ENCODE measurements around the gene TCF7L2. TPM values are rescaled to one million over a fixed set of nuclear protein-coding genes. Genes with fewer than 3 reads are reported as not detected.

TCF7L2 gene
- total and polyA plus RNA-seq, 9 of the 15 experiments (the other 6 are each of a cell fraction or from before 2014, with no cell fraction given), result 0.32 to 2.8 (median 0.92) TPM

GRCh38 chr10:113053881-113054280 lies 103.8 kb downstream of the TCF7L2 start:
- Histone ChIP-seq H4K20me1 (replicated peaks; ENCODE audit: control insufficient read depth, insufficient read depth, low read length) (no peaks in the 10 kb centered on the region), H3K27me3 (ENCODE audit: control insufficient read depth in 2 of 2, insufficient read depth in 2 of 2, low read length in 2 of 2) (peaks cover 0 to 16% of the 10 kb centered on the region in 2 experiments; a peak in 3 of 5 replicates), H3K4me2 (ENCODE audit: insufficient read depth, low read length) (no peak overlapping the region), H2AFZ (ENCODE audit: low read depth, low read length) (no peak overlapping the region), H3K9me1 (ENCODE audit: control insufficient read depth, insufficient read depth, low read length) (no peaks in the 10 kb centered on the region), H3K9ac (ENCODE audit: insufficient read depth in 1 of 2, low read depth in 2 of 2, low read length in 2 of 2) (no peak overlapping the region), H3K4me1 (replicated peaks in 1 of 2; ENCODE audit: control insufficient read depth in 2 of 2, insufficient read depth in 2 of 2, low read length in 2 of 2) (peaks cover 0 to 12% of the 10 kb centered on the region in 2 experiments; a peak in 4 of 5 replicates), H3K27ac (ENCODE audit: extremely low read depth, low read depth, low read length) (no peak overlapping the region), H3K36me3 (ENCODE audit: control insufficient read depth, insufficient read depth, low read length) (no peaks in the 10 kb centered on the region), H3K9me3 (replicated peaks; ENCODE audit: control insufficient read depth, insufficient read depth, low read depth, low read length) (no peaks in the 10 kb centered on the region), H3K79me2 (ENCODE audit: control insufficient read depth, insufficient read depth, low read length) (no peaks in the 10 kb centered on the region), H3K4me3 (no peak overlapping the region)
- 49% methylated on average over 5 of the region's 5 CpGs for WGBS (ENCODE audit: insufficient coverage, low coverage, missing lambda C conversion rate)
- intact Hi-C loops (cut with micrococcal nuclease), result no loop called here
- TF ChIP-seq CREB1 (IDR thresholded peaks at IDR 0.05) (no peak), CREB1 (CRISPR knock-in tag; IDR thresholded peaks at IDR 0.05) (no peak)
- FAIRE-seq (no peak), ATAC-seq (no peak), DNase-seq (ENCODE audit: extremely low read depth in 1 of 4, low spot score in 3 of 4) (no peak)
- ChIA-PET CTCF (ENCODE audit: low intra/inter-chr PET ratio) (no interaction called here), POLR2A (no interaction called here)
- in situ Hi-C loops (cut with MboI), result no loop called here
- BruUV-seq (replicated peaks), result no TSS peak

GRCh38 chr10:113055458-113055857 lies 105.4 kb downstream of the TCF7L2 start:
- H3K4me3 ChIP-seq, result no peak overlapping the region
- no TSS peak for BruUV-seq (replicated peaks)
- H3K27me3 ChIP-seq (ENCODE audit: control insufficient read depth in 2 of 2, insufficient read depth in 2 of 2, low read length in 2 of 2), result peaks cover 0 to 5% of the 10 kb centered on the region in 2 experiments; a peak in 3 of 5 replicates
- CTCF ChIA-PET (ENCODE audit: low intra/inter-chr PET ratio), result no interaction called here
- no peaks in the 10 kb centered on the region for H4K20me1 ChIP-seq (replicated peaks; ENCODE audit: control insufficient read depth, insufficient read depth, low read length)
- no peak for ATAC-seq
- peaks cover 5 to 24% of the 10 kb centered on the region in 2 experiments; a peak in 4 of 5 replicates for H3K4me1 ChIP-seq (replicated peaks in 1 of 2; ENCODE audit: control insufficient read depth in 2 of 2, insufficient read depth in 2 of 2, low read length in 2 of 2)
- no peaks in the 10 kb centered on the region for H3K9me3 ChIP-seq (replicated peaks; ENCODE audit: control insufficient read depth, insufficient read depth, low read depth, low read length)
- H3K4me2 ChIP-seq (ENCODE audit: insufficient read depth, low read length), result no peak overlapping the region
- 36% methylated on average over 1 of the region's 1 CpG for WGBS (ENCODE audit: insufficient coverage, low coverage, missing lambda C conversion rate)
- POLR2A ChIA-PET, result no interaction called here
- H3K36me3 ChIP-seq (ENCODE audit: control insufficient read depth, insufficient read depth, low read length), result no peaks in the 10 kb centered on the region
- no peaks in the 10 kb centered on the region for H3K9me1 ChIP-seq (ENCODE audit: control insufficient read depth, insufficient read depth, low read length)
- H3K27ac ChIP-seq (ENCODE audit: extremely low read depth, low read depth, low read length), result no peak overlapping the region
- H3K9ac ChIP-seq (ENCODE audit: insufficient read depth in 1 of 2, low read depth in 2 of 2, low read length in 2 of 2), result no peak overlapping the region
- in situ Hi-C loops (cut with MboI), result no loop called here
- no peaks in the 10 kb centered on the region for H3K79me2 ChIP-seq (ENCODE audit: control insufficient read depth, insufficient read depth, low read length)
- no peak overlapping the region for H2AFZ ChIP-seq (ENCODE audit: low read depth, low read length)
- intact Hi-C loops (cut with micrococcal nuclease), result no loop called here
- DNase-seq (ENCODE audit: extremely low read depth in 1 of 4, low spot score in 3 of 4), result no peak
- no peak for FAIRE-seq
- TF ChIP-seq HNRNPH1 (optimal IDR thresholded peaks at IDR 0.05; ENCODE audit: low read depth, low read length), result no peak
- TF ChIP-seq ZBED1 (IDR thresholded peaks at IDR 0.05), result no peak
- TF ChIP-seq SP2 (IDR thresholded peaks at IDR 0.05; ENCODE audit: extremely low read depth, low read depth, low read length, poor library complexity, severe bottlenecking), result no peak
- TF ChIP-seq NFATC3 (IDR thresholded peaks at IDR 0.05), result no peak
- TF ChIP-seq ZNF347 (CRISPR knock-in tag; IDR thresholded peaks at IDR 0.05; ENCODE audit: low read depth), result no peak
- no peak for TF ChIP-seq ERF (CRISPR knock-in tag; IDR thresholded peaks at IDR 0.05)
- TF ChIP-seq ZNF76 (CRISPR knock-in tag; IDR thresholded peaks at IDR 0.05; ENCODE audit: borderline replicate concordance), result no peak
- TF ChIP-seq SMARCE1 (IDR thresholded peaks at IDR 0.05), result no peak
- TF ChIP-seq FOXJ3 (CRISPR knock-in tag; IDR thresholded peaks at IDR 0.05), result no peak
- no peak for TF ChIP-seq MAFK (IDR thresholded peaks at IDR 0.05; ENCODE audit: low read length)
- TF ChIP-seq GATAD2A (IDR thresholded peaks at IDR 0.05), result no peak
- no peak for TF ChIP-seq CSDE1 (IDR thresholded peaks at IDR 0.05)
- no peak for TF ChIP-seq ELF2 (CRISPR knock-in tag; IDR thresholded peaks at IDR 0.05)
- no peak for TF ChIP-seq ZNF224 (CRISPR knock-in tag; IDR thresholded peaks at IDR 0.05)
- no peak for TF ChIP-seq FOXP1 (CRISPR knock-in tag; IDR thresholded peaks at IDR 0.05)
- no peak for TF ChIP-seq ZNF384 (IDR thresholded peaks at IDR 0.05; ENCODE audit: low read depth, low read length)
- no peak for TF ChIP-seq KAT8 (IDR thresholded peaks at IDR 0.05; ENCODE audit: low read depth)
- TF ChIP-seq EWSR1 (IDR thresholded peaks at IDR 0.05; ENCODE audit: borderline replicate concordance, low read depth, partially characterized antibody), result no peak
- no peak for TF ChIP-seq ELK3 (CRISPR knock-in tag; IDR thresholded peaks at IDR 0.05)
